HepG2 (cell line): ENCODE data around the gene CGREF1. TPM values are rescaled to one million over a fixed set of nuclear protein-coding genes. Genes with fewer than 3 reads are reported as not detected.

ENCODE experiments used
- AKAP8 ChIP-seq: sonication (generic); formaldehyde crosslinking; IDR thresholded peaks from 2 replicates; pipeline ENCODE4 v1.5.1; 2020; ENCODE audit warnings: mild to moderate bottlenecking, missing genetic modification reagents
- ATF1 ChIP-seq: IDR thresholded peaks from 2 replicates; pipeline ENCODE4 v1.6.1; 2016; ENCODE audit warnings: mild to moderate bottlenecking, control low read depth
- CENPBD1 ChIP-seq: sonication (generic); formaldehyde crosslinking; IDR thresholded peaks from 2 replicates; pipeline ENCODE4 v1.8.0; 2022; ENCODE audit warnings: missing genetic modification reagents, low read depth, mild to moderate bottlenecking, borderline replicate concordance
- DDIT3 ChIP-seq: sonication (generic); formaldehyde crosslinking; IDR thresholded peaks from 2 replicates; pipeline ENCODE4 v1.4.0; 2020; ENCODE audit warnings: mild to moderate bottlenecking, missing genetic modification reagents
- GLMP ChIP-seq: sonication (generic); formaldehyde crosslinking; IDR thresholded peaks from 2 replicates; pipeline ENCODE4 v1.9.0; 2021; ENCODE audit warnings: missing genetic modification reagents, mild to moderate bottlenecking, borderline replicate concordance
- JDP2 ChIP-seq: sonication (generic); formaldehyde crosslinking; IDR thresholded peaks from 2 replicates; pipeline ENCODE4 v1.8.1; 2022; ENCODE audit warnings: missing genetic modification reagents, borderline replicate concordance
- KLF11 ChIP-seq: IDR thresholded peaks from 2 replicates; pipeline ENCODE4 v1.6.1; 2016; ENCODE audit warnings: missing compliant biosample characterization
- KLF15 ChIP-seq: sonication (generic); formaldehyde crosslinking; IDR thresholded peaks from 2 replicates; pipeline ENCODE4 v1.8.1; 2023; ENCODE audit warnings: borderline replicate concordance, mild to moderate bottlenecking, inconsistent platforms, missing genetic modification reagents, mixed read lengths
- MXD4 ChIP-seq: IDR thresholded peaks from 2 replicates; pipeline ENCODE4 v1.6.1; 2016; ENCODE audit warnings: mild to moderate bottlenecking, missing biosample characterization, missing genetic modification reagents
- MXI1 ChIP-seq: IDR thresholded peaks from 3 replicates; pipeline ENCODE4 v1.6.1; 2012; ENCODE audit warnings: low read depth, low read length, inconsistent platforms, borderline replicate concordance
- RFX5 ChIP-seq: IDR thresholded peaks from 2 replicates; pipeline ENCODE4 v1.6.1; 2011; ENCODE audit warnings: low read depth, low read length, improper control_type of control experiment
- SATB2 ChIP-seq: sonication (generic); formaldehyde crosslinking; IDR thresholded peaks from 2 replicates; pipeline ENCODE4 v1.5.0; 2020; ENCODE audit warnings: missing genetic modification reagents
- STAG1 ChIP-seq: sonication (generic); formaldehyde crosslinking; IDR thresholded peaks from 2 replicates; pipeline ENCODE4 v1.4.0; 2020; ENCODE audit warnings: missing genetic modification reagents
- TAF1 ChIP-seq: sonication (generic); formaldehyde crosslinking; IDR thresholded peaks from 2 replicates; pipeline ENCODE4 v1.4.0; 2020; ENCODE audit warnings: missing genetic modification reagents
- YEATS4 ChIP-seq: sonication (generic); formaldehyde crosslinking; IDR thresholded peaks from 2 replicates; pipeline ENCODE4 v1.4.0; 2020; ENCODE audit warnings: missing genetic modification reagents, borderline replicate concordance
- ZNF121 ChIP-seq: sonication (generic); formaldehyde crosslinking; IDR thresholded peaks from 2 replicates; pipeline ENCODE4 v1.5.0; 2020; ENCODE audit warnings: mild to moderate bottlenecking, missing genetic modification reagents
- ZNF234 ChIP-seq: sonication (generic); formaldehyde crosslinking; conservative IDR thresholded peaks from 2 replicates; pipeline ENCODE4 v1.5.1; 2020; ENCODE audit warnings: mild to moderate bottlenecking, missing genetic modification reagents
- ZNF276 ChIP-seq: sonication (generic); formaldehyde crosslinking; IDR thresholded peaks from 2 replicates; pipeline ENCODE4 v1.4.0; 2020; ENCODE audit warnings: mild to moderate bottlenecking, low read depth, missing genetic modification reagents
- ZNF3 ChIP-seq: IDR thresholded peaks from 2 replicates; pipeline ENCODE4 v1.7.0; 2017; ENCODE audit warnings: inconsistent platforms
- ZNF329 ChIP-seq: sonication (generic); formaldehyde crosslinking; IDR thresholded peaks from 2 replicates; pipeline ENCODE4 v1.9.0; 2021; ENCODE audit warnings: low read depth, mild to moderate bottlenecking, missing genetic modification reagents
- ZNF414 ChIP-seq: sonication (generic); formaldehyde crosslinking; IDR thresholded peaks from 2 replicates; pipeline ENCODE4 v1.5.0; 2020; ENCODE audit warnings: missing genetic modification reagents
- ZNF691 ChIP-seq: sonication (generic); formaldehyde crosslinking; IDR thresholded peaks from 2 replicates; pipeline ENCODE4 v1.4.0; 2020; ENCODE audit warnings: missing genetic modification reagents, low read depth, mild to moderate bottlenecking, borderline replicate concordance
- ZNF766 ChIP-seq: sonication (generic); formaldehyde crosslinking; IDR thresholded peaks from 2 replicates; pipeline ENCODE4 v1.5.0; 2020; ENCODE audit warnings: missing genetic modification reagents, borderline replicate concordance
- ZNF768 ChIP-seq: sonication (generic); formaldehyde crosslinking; IDR thresholded peaks from 2 replicates; pipeline ENCODE4 v1.4.0; 2020; ENCODE audit warnings: missing genetic modification reagents
- polyA plus RNA-seq, 8 experiments: library from polyadenylated mRNA; depleted of rRNA in 3 of 8; stranded (reverse) in 7 of 8; unstranded in 1 of 8; fragments of >200 nt; fragmentation: Illumina TruSeq in 4 of 8; extraction: Trizol in 4 of 8; gene quantifications; 2 replicates each; pipeline versions ENCODE4 v1.2.1 to v1.2.3, GENCODE V29; 2011 to 2016; ENCODE audit warnings: low read depth in 4 of 8, missing spikeins in 1 of 8, mixed read lengths in 1 of 8; ENCODE audit not compliant: insufficient read depth in 1 of 8
- total RNA-seq, 5 experiments: library from RNA; depleted of rRNA; stranded (reverse); fragments of >200 nt; fragmentation: Illumina TruSeq; extraction: Trizol; gene quantifications; 2 replicates each; pipeline ENCODE4 v1.2.3, GENCODE V29; 2016; ENCODE audit warnings: low read depth in 1 of 5

CGREF1 gene
- total and polyA plus RNA-seq, 2 of the 13 experiments (the other 11 are each of a cell fraction or from before 2014, with no cell fraction given), result 13.9 to 23.4 TPM

GRCh38 chr2:27086724-27087593 is 32.0 kb downstream of the CGREF1 start, which contains the start of gene KHK (continued):
- TF ChIP-seq ZNF276 (no peak), DDIT3 (CRISPR knock-in tag) (no peak), RFX5 (no peak), STAG1 (CRISPR knock-in tag) (no peak), JDP2 (CRISPR knock-in tag) (no peak), GLMP (CRISPR knock-in tag) (no peak), ZNF766 (CRISPR knock-in tag) (no peak), AKAP8 (CRISPR knock-in tag) (0 out of 2 replicates have a peak, but pooled peaks have one; percentile 12), CENPBD1 (no peak), MXD4 (peak; percentile 46), ZNF768 (peak; percentile 65), KLF11 (CRISPR knock-in tag) (no peak; the same call in none of the 2 replicates), ZNF691 (CRISPR knock-in tag) (no peak), ZNF414 (no peak), MXI1 (no peak), ZNF121 (CRISPR knock-in tag) (no peak), TAF1 (CRISPR knock-in tag) (peak; percentile 68), SATB2 (no peak), ZNF329 (CRISPR knock-in tag) (no peak), YEATS4 (CRISPR knock-in tag) (no peak; the same call in 1 of the 2 replicates), KLF15 (CRISPR knock-in tag) (0 out of 2 replicates have a peak, but pooled peaks have one; percentile 27), ZNF234 (CRISPR knock-in tag) (no peak; the same call in 1 of the 2 replicates), ATF1 (CRISPR knock-in tag) (no peak), ZNF3 (CRISPR knock-in tag) (no peak)
